DMS53 (cell line): ENCODE results near the gene EPB41L2.
"Not testable (repeated sequence)": the region's sequence is repeated elsewhere in the genome, so short reads cannot be mapped to it uniquely, and the experiment has no call there.

Experiments
- DNase-seq: peaks from one replicate; lab custom pipeline; 2025; lab: John Stamatoyannopoulos, UW

Gene EPB41L2

GRCh38 chr6:131036143-131036542 is 26.9 kb downstream of the EPB41L2 start:
- no peak for DNase-seq

GRCh38 chr6:131035582-131035981 is 27.5 kb downstream of the EPB41L2 start:
- DNase-seq: no peak

DNA sequence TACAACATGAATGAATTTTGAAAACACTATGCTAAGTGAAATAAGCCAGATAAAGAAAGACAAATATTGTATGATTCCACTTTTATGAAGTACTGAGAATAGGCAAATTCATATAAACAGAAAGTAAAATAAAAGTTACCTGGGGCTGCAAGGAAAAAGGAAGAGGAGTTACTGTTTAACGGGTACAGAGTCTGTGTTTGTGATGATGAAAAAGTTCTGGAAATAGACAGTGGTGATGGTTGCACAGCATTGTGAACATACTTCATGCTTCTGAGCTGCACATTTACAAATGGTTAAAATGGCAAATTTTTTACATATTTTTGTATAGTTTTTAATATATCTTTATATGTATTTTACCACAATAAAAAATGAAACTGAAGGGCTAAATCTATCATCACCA is 29.4 kb downstream of the EPB41L2 start:
- no peak for DNase-seq

DNA sequence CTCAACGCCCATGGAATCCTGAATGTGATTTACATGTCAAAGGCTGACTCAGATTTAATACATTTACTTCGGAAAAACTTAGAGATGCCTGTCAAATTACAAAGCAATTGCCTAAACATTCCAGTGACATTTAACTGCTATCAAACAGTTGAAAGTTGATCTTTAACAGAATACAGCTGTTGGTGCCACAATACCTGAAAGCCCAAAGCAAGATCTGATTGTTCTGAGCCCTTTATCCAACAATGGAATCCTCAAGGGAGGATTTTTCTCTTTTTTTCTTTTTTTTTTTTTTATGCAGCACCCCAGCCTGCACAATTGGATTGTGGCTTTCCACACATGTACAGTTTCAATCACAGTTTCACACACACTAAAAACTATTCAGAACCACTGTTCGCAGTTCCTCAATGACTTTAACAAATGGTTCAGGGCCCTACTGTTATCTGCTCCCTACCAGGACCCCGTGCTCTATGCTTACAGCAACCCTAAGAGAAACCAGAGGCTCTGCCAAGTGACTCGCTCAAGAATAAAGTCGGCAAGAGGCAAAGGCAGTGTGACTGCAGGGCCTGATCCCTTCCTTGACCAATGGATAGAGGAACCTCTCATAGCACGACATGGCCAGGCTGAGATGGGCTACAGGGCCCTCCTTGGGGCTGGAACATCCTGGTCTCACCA is 33.3 kb downstream of the EPB41L2 start:
- DNase-seq: no peak

GRCh38 chr6:131027326-131027725 is 35.7 kb downstream of the EPB41L2 start:
- DNase-seq: no peak

DNA sequence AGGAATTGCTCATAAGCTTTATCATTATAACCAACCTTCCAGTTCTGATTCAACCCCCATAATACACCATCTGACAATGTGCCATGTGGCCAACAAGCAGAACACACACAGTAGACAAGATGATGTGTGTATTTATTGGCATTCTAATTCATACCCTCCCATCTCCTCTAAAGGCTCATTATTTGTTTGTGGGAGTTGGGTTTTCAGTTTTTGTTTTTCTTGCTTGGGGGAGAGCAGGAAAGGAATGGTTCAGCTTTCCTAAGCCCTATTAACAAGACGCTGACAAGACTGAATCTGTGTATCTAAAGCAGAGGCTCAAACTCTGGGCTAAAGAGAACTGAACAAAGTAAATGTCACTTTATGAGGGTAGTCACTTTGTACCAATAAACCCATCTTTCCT is 36.8 kb downstream of the EPB41L2 start:
- no peak for DNase-seq

GRCh38 chr6:131024565-131024964 is 38.5 kb downstream of the EPB41L2 start:
- no peak for DNase-seq

GRCh38 chr6:131023834-131024504 is 39.1 kb downstream of the EPB41L2 start:
- DNase-seq: peak; percentile 26

DNA sequence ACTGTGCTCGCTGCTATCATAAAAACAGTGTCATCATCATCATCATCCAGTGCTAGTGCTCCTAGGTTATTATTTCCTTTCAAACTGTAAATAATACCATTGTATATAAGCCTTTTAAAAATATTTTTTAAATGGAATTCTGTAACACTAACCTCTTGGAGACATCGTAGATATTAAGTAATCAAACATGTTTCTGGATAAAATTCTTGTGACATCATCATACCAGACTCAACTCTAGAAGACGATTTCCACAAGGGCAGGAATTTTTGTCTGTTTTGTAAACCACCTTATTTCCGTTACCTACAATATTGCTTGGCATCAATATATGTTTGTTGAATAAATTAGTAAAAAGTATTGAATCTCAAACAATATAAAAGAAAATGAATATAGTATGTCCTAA is 40.4 kb downstream of the EPB41L2 start:
- DNase-seq: no peak

- no peak for DNase-seq
These were observed 45.1 kb downstream of the EPB41L2 start for GRCh38 chr6:131017962-131018361.

- no peak for DNase-seq
These were observed 47.3 kb downstream of the EPB41L2 start for GRCh38 chr6:131015630-131016263.

DNA sequence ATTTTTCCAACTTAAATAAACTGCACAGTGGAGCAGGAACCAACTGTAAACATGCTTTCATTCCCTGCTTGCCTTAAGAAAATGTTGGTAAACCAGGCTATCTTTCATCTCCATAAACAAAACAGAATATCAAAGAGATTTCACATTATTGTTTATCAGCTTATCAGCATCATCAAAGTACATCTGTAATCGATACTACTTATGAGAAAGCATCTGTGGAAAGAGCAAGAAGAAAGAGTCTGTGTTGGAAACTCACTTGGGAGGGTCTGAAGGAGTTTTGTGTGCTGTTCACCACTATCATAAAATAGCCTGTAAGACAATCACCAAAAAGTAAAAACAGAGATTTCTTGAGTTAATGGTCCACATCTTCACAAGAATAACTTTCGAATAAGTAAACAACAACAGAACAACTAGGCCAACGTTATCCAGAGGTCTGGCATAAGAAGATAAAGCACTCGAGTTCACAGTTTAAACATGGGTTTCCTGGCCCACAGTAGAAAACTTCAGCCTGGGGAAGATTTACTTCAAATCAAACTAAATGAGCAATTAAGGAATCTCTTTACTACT is 47.9 kb downstream of the EPB41L2 start:
- no peak for DNase-seq

DNA sequence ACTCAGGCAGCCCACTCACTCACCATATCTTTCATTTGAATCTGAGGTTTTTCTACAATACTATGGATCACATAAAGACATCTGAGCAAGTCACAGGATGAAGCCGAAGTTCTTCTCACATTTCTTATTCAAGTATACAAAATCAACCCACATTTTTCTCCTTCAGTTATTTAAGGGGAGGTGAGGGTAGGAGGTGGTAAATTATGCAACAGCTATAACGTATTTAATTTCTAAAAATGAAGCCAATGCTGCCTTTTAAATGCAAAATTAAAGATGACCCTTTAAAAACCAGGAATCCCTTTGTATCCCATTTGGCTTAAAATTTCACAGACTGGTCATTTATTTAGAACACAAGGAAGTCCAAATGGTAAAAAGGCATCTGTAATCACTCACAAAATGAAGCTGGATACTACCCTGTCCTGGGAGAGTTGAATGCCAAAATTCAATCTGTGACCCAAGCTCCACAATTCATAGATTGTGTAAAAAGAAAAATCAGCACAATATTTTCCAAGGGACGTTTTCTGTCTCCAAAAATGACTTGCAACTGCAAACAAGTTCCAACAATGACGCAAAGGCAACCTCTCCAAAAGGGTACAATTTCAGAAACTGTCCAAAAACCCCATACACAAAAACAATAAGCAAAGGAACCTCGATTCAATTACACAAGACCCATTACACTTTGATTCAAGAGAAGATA is 48.8 kb downstream of the EPB41L2 start:
- DNase-seq: no peak

- no peak for DNase-seq
These were observed 49.5 kb downstream of the EPB41L2 start for GRCh38 chr6:131013495-131013894.

- no peak for DNase-seq
These were observed 53.3 kb downstream of the EPB41L2 start for GRCh38 chr6:131009790-131010189.

- not testable (repeated sequence) for DNase-seq
These were observed 54.1 kb downstream of the EPB41L2 start for GRCh38 chr6:131008965-131009364.

DNA sequence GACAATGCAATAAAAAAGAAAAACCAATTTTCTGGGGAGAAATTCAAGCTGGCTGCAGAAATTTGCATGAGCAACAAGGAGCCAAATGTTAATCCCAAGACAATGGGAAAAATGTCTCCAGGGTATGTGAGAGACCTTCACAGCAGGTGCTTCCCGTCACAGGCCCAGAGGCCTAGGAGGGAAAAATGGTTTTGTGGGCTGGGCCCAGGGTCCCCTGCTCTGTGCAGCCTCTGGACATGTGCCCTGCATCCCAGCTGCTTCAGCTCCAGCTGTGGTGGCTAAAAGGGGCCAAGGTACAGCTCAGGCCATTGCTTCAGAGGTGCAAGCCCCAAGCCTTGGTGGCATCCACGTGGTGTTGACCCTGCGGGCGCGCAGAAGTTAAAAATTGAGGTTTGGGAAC is 55.1 kb downstream of the EPB41L2 start:
- not testable (repeated sequence) for DNase-seq

DNA sequence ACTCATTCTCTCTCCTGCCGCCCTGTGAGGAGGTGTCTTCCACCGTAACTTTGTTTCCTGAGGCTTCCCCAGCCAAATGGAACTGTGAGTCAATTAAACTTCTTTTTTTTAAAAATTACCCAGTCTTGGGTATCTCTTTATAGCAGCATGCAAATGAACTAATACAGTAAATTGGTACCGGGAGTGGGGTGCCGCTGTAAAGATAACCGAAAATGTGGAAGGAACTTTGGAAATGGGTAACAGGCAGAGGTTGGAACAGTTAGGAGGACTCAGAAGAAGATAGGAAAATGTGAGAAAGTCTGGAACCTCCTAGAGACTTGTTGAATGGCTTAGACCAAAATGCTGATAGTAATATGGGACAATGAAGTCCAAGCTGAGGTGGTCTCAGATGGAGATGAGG is 55.8 kb downstream of the EPB41L2 start:
- DNase-seq: no peak

DNA sequence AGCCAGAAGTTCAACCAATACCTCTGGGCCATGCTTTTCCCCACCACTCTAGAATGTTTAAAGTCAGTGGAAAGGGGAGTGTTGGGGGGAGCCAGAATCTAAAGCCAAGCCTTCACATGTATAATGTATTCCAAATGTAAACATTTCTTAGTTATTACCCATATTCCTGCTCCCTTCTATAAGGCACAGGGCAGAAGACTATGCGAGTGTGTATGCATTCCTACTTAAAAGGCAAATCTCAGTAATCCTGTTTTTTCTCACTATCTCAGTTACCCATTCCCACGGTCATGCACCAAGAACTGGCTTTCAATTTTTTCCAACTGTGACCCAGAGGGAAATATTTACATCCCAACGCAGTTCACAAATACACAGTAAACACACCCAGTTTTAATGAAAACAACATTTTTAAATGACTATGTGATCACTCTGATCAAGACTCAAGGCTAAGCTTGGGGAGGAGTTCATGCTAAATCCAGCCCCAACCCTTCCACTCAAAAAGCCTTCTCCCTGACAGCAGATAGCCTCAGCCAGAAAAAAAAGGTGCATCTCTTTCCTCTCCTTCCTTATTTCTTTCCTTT is 57.5 kb downstream of the EPB41L2 start:
- DNase-seq: no peak

DNA sequence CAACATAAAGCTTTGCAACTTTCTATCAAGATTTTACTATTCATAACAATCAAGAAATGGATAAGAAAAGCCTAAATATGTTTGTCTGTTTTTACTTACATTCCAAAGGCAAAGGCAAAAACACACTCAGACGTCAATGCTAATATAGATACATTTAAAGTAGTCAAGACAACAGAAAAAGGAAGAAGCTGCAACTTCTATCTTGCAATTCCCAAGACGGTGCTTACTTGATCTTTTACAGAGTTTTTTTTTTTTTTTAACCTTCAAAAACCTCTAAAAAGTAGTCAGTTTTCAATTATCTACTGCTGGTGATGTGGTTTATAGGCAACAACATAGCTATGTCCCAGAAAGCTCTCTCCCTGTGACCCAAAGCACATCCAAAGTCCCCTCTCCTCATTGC is 58.1 kb downstream of the EPB41L2 start:
- DNase-seq: no peak

- no peak for DNase-seq
These were observed 58.7 kb downstream of the EPB41L2 start for GRCh38 chr6:131004387-131004755.
